CD8-positive, alpha-beta memory T cell (primary cell): ENCODE measurements around the gene DAGLA. TPM values are rescaled to one million over a fixed set of nuclear protein-coding genes. Genes with fewer than 3 reads are reported as not detected.

ENCODE experiments used
- CTCF ChIA-PET: fragments of 350-600 bp; sonication (Branson Sonifier 250); formaldehyde crosslinking; loops from one replicate; lab custom pipeline; 2021; ENCODE audit warnings: antibody characterized with exemption; lab: Charles Lee
- POLR2A ChIA-PET: fragments of 350-600 bp; sonication (Branson Sonifier 250); formaldehyde crosslinking; loops from one replicate; lab custom pipeline; 2021; ENCODE audit warnings: antibody characterized with exemption; lab: Charles Lee
- DNase-seq, 5 donors: peaks; one replicate each; pipeline versions ENCODE4 v3.0.0 to v3.0.0-alpha.2; 2020 to 2022; ENCODE audit warnings: mixed read lengths in 1 of 5
- H3K27ac ChIP-seq: one replicate; pipeline ENCODE4 v1.7.0; 2013; ENCODE audit warnings: low read depth, mild to moderate bottlenecking, low read length, moderate library complexity
- H3K27me3 ChIP-seq: 2 replicates; pipeline ENCODE4 v1.7.0; 2013; ENCODE audit warnings: low read length, mild to moderate bottlenecking; ENCODE audit not compliant: insufficient read depth, poor library complexity, severe bottlenecking
- H3K36me3 ChIP-seq: 2 replicates; pipeline ENCODE4 v1.7.0; 2013; ENCODE audit warnings: mild to moderate bottlenecking, low read length, moderate library complexity; ENCODE audit not compliant: insufficient read depth
- H3K4me1 ChIP-seq: 2 replicates; pipeline ENCODE4 v1.7.0; 2013; ENCODE audit warnings: mild to moderate bottlenecking, low read length, moderate library complexity; ENCODE audit not compliant: insufficient read depth
- H3K4me3 ChIP-seq: 2 replicates; pipeline ENCODE4 v1.7.0; 2013; ENCODE audit warnings: mild to moderate bottlenecking, low read length
- H3K9me3 ChIP-seq: 2 replicates; pipeline ENCODE4 v1.7.0; 2013; ENCODE audit warnings: mild to moderate bottlenecking, low read length
- H3K27ac Mint-ChIP-seq, 8 donors: one replicate each; pipeline ENCODE4 v1.8.0; 2020 to 2021; ENCODE audit warnings: mixed read lengths in 8 of 8, mild to moderate bottlenecking in 6 of 8, inconsistent platforms in 3 of 8, moderate library complexity in 3 of 8
- H3K27me3 Mint-ChIP-seq, 2 donors: one replicate each; pipeline ENCODE4 v1.8.0; 2020 to 2021; ENCODE audit warnings: mixed read lengths in 2 of 2, mild to moderate bottlenecking in 1 of 2, moderate library complexity in 1 of 2
- H3K36me3 Mint-ChIP-seq, 3 donors: one replicate each; pipeline ENCODE4 v1.8.0; 2020 to 2021; ENCODE audit warnings: mixed read lengths in 3 of 3, inconsistent platforms in 1 of 3, mild to moderate bottlenecking in 1 of 3
- H3K4me1 Mint-ChIP-seq, 3 donors: one replicate each; pipeline ENCODE4 v1.8.0; 2020 to 2021; ENCODE audit warnings: mixed read lengths in 3 of 3, inconsistent platforms in 1 of 3, mild to moderate bottlenecking in 1 of 3
- H3K4me3 Mint-ChIP-seq, 7 donors: one replicate each; pipeline ENCODE4 v1.8.0; 2020 to 2021; ENCODE audit warnings: mixed read lengths in 7 of 7, mild to moderate bottlenecking in 6 of 7, moderate library complexity in 4 of 7, inconsistent platforms in 2 of 7
- H3K9me3 Mint-ChIP-seq, 5 donors: one replicate each; pipeline ENCODE4 v1.8.0; 2020 to 2022; ENCODE audit warnings: mixed read lengths in 5 of 5, mild to moderate bottlenecking in 3 of 5, moderate library complexity in 2 of 5, inconsistent platforms in 1 of 5
- polyA plus RNA-seq: library from polyadenylated mRNA; unstranded; fragments of 300-500 nt; fragmentation: Illumina TruSeq; gene quantifications from one replicate; pipeline ENCODE4 v1.2.3, GENCODE V29; 2021
- total RNA-seq, 2 experiments: library from RNA; stranded (reverse); gene quantifications; one replicate each; pipeline ENCODE4 v1.2.3, GENCODE V29; 2021

Gene DAGLA
- total RNA-seq: under 1 TPM; 0.11 to 0.20 TPM
- polyA plus RNA-seq: not detected

GRCh38 chr11:61679893-61680621 lies at the start of gene DAGLA:
Gene DAGLA, plus strand, starts transcription at chr11:61680391. Its CDS starts 39,765 bp downstream, at chr11:61720156.
- no peaks in the 10 kb centered on the region for H3K36me3 Mint-ChIP-seq
- peaks cover 16% of the 10 kb centered on the region for H3K4me1 ChIP-seq
- CTCF ChIA-PET: interaction anchor here (2.2 kb wide), 1 partner anchor 53 kb away, joined by 14 read pairs; no protein-coding TSS in a partner anchor
- peak; percentile 69 to 81 (median 73) for DNase-seq
- peak within 1 kb of the TSS in 5 of 8 donors; percentile 9 to 85 (median 60) for H3K27ac Mint-ChIP-seq
- no peaks in the 10 kb centered on the region for H3K36me3 ChIP-seq
- peaks cover 4% of the 10 kb centered on the region for H3K27me3 ChIP-seq
- peaks cover 2 to 5% (median 5%) of the 10 kb centered on the region in 3 donors for H3K4me1 Mint-ChIP-seq
- H3K9me3 ChIP-seq: no peaks in the 10 kb centered on the region
- no peaks in the 10 kb centered on the region for H3K9me3 Mint-ChIP-seq
- H3K4me3 Mint-ChIP-seq: peak within 1 kb of the TSS; percentile 23 to 88 (median 66)
- H3K4me3 ChIP-seq: no peak within 1 kb of the TSS
- H3K27me3 Mint-ChIP-seq: peaks cover 12 to 34% of the 10 kb centered on the region in 2 donors
- H3K27ac ChIP-seq: no peak within 1 kb of the TSS
- POLR2A ChIA-PET: no interaction called here

GRCh38 chr11:61632096-61632495 lies 48.1 kb upstream of the DAGLA start:
- Mint-ChIP-seq H3K36me3 (no peaks in the 10 kb centered on the region), H3K9me3 (no peaks in the 10 kb centered on the region), H3K4me1 (peaks cover 0 to 3% (median 0%) of the 10 kb centered on the region in 3 donors), H3K27me3 (peaks cover 17 to 38% of the 10 kb centered on the region in 2 donors), H3K27ac (no peak overlapping the region), H3K4me3 (no peak overlapping the region)
- ChIA-PET CTCF (interaction anchor here (1.4 kb wide), 1 partner anchor 115 kb away, joined by 3 read pairs; no protein-coding TSS in a partner anchor), POLR2A (no interaction called here)
- no peak for DNase-seq
- no peaks in the 10 kb centered on the region for H3K9me3 ChIP-seq
- no peak overlapping the region for H3K4me3 ChIP-seq
- H3K4me1 ChIP-seq: no peaks in the 10 kb centered on the region
- no peaks in the 10 kb centered on the region for H3K27me3 ChIP-seq
- H3K36me3 ChIP-seq: no peaks in the 10 kb centered on the region
- no peak overlapping the region for H3K27ac ChIP-seq

- POLR2A ChIA-PET: no interaction called here
- no peak overlapping the region for H3K27ac Mint-ChIP-seq
These were observed 44.9 kb upstream of the DAGLA start for GRCh38 chr11:61635304-61635703.

GRCh38 chr11:61635787-61636186 lies 44.4 kb upstream of the DAGLA start:
- DNase-seq: no peak
- no peak overlapping the region for H3K27ac ChIP-seq
- Mint-ChIP-seq H3K4me1 (no peaks in the 10 kb centered on the region), H3K36me3 (no peaks in the 10 kb centered on the region), H3K27ac (no peak overlapping the region), H3K4me3 (no peak overlapping the region), H3K9me3 (no peaks in the 10 kb centered on the region), H3K27me3 (peaks cover 3 to 9% of the 10 kb centered on the region in 2 donors)
- H3K4me1 ChIP-seq: no peaks in the 10 kb centered on the region
- no peaks in the 10 kb centered on the region for H3K27me3 ChIP-seq
- no peaks in the 10 kb centered on the region for H3K36me3 ChIP-seq
- H3K9me3 ChIP-seq: no peaks in the 10 kb centered on the region
- ChIA-PET POLR2A (no interaction called here), CTCF (no interaction called here)
- no peak overlapping the region for H3K4me3 ChIP-seq

More at GRCh38 chr11:61635304-61635703, 44.9 kb upstream of the DAGLA start:
- Mint-ChIP-seq H3K27me3 (peaks cover 3 to 11% of the 10 kb centered on the region in 2 donors), H3K9me3 (no peaks in the 10 kb centered on the region), H3K36me3 (no peaks in the 10 kb centered on the region), H3K4me3 (no peak overlapping the region), H3K4me1 (no peaks in the 10 kb centered on the region)
- CTCF ChIA-PET: no interaction called here
- no peak overlapping the region for H3K4me3 ChIP-seq
- H3K36me3 ChIP-seq: no peaks in the 10 kb centered on the region
- no peak overlapping the region for H3K27ac ChIP-seq
- H3K4me1 ChIP-seq: no peaks in the 10 kb centered on the region
- DNase-seq: no peak
- no peaks in the 10 kb centered on the region for H3K9me3 ChIP-seq
- H3K27me3 ChIP-seq: no peaks in the 10 kb centered on the region

GRCh38 chr11:61636676-61637075 lies 43.5 kb upstream of the DAGLA start:
- Mint-ChIP-seq H3K4me1 (no peaks in the 10 kb centered on the region), H3K27me3 (peaks cover 0 to 6% of the 10 kb centered on the region in 2 donors), H3K36me3 (peaks cover 0 to 1% (median 0%) of the 10 kb centered on the region in 3 donors), H3K9me3 (no peaks in the 10 kb centered on the region), H3K27ac (no peak overlapping the region), H3K4me3 (no peak overlapping the region)
- Histone ChIP-seq H3K27ac (no peak overlapping the region), H3K9me3 (no peaks in the 10 kb centered on the region), H3K4me1 (no peaks in the 10 kb centered on the region), H3K36me3 (no peaks in the 10 kb centered on the region), H3K4me3 (no peak overlapping the region), H3K27me3 (no peaks in the 10 kb centered on the region)
- ChIA-PET CTCF (no interaction called here), POLR2A (no interaction called here)
- no peak for DNase-seq

GRCh38 chr11:61637277-61637676 lies 42.9 kb upstream of the DAGLA start:
- Histone ChIP-seq H3K4me1 (no peaks in the 10 kb centered on the region), H3K9me3 (no peaks in the 10 kb centered on the region), H3K4me3 (no peak overlapping the region), H3K27me3 (no peaks in the 10 kb centered on the region), H3K27ac (no peak overlapping the region), H3K36me3 (no peaks in the 10 kb centered on the region)
- no peak for DNase-seq
- CTCF ChIA-PET: no interaction called here
- POLR2A ChIA-PET: no interaction called here
- Mint-ChIP-seq H3K9me3 (no peaks in the 10 kb centered on the region), H3K4me1 (no peaks in the 10 kb centered on the region), H3K27me3 (peaks cover 0 to 6% of the 10 kb centered on the region in 2 donors), H3K27ac (no peak overlapping the region), H3K4me3 (no peak overlapping the region), H3K36me3 (peaks cover 0 to 1% (median 0%) of the 10 kb centered on the region in 3 donors)

- Mint-ChIP-seq H3K9me3 (no peaks in the 10 kb centered on the region), H3K27me3 (peaks cover 0 to 6% of the 10 kb centered on the region in 2 donors), H3K27ac (no peak overlapping the region), H3K36me3 (peaks cover 0 to 1% (median 0%) of the 10 kb centered on the region in 3 donors), H3K4me3 (no peak overlapping the region), H3K4me1 (no peaks in the 10 kb centered on the region)
- Histone ChIP-seq H3K36me3 (no peaks in the 10 kb centered on the region), H3K27me3 (no peaks in the 10 kb centered on the region), H3K9me3 (no peaks in the 10 kb centered on the region), H3K4me3 (no peak overlapping the region), H3K27ac (no peak overlapping the region), H3K4me1 (no peaks in the 10 kb centered on the region)
- ChIA-PET POLR2A (no interaction called here), CTCF (interaction anchor here (1.2 to 2.7 kb wide), 3 partner anchors 8 to 163 kb away, joined by 3 to 10 read pairs (median 9); no protein-coding TSS in a partner anchor)
- DNase-seq: no peak
These were observed 40.3 kb upstream of the DAGLA start for GRCh38 chr11:61639816-61640443.

GRCh38 chr11:61642162-61642561 lies 38.0 kb upstream of the DAGLA start:
- Histone ChIP-seq H3K27me3 (no peaks in the 10 kb centered on the region), H3K36me3 (no peaks in the 10 kb centered on the region), H3K27ac (no peak overlapping the region), H3K4me3 (no peak overlapping the region), H3K9me3 (no peaks in the 10 kb centered on the region), H3K4me1 (no peaks in the 10 kb centered on the region)
- Mint-ChIP-seq H3K4me3 (no peak overlapping the region), H3K4me1 (no peaks in the 10 kb centered on the region), H3K27ac (no peak overlapping the region), H3K9me3 (no peaks in the 10 kb centered on the region), H3K27me3 (no peaks in the 10 kb centered on the region), H3K36me3 (peaks cover 0 to 1% (median 0%) of the 10 kb centered on the region in 3 donors)
- DNase-seq: no peak
- POLR2A ChIA-PET: no interaction called here
- CTCF ChIA-PET: no interaction called here
